SK-N-SH (cell line): ENCODE results near the gene TMPRSS2. TPM values are rescaled to one million over a fixed set of nuclear protein-coding genes. Genes with fewer than 3 reads are reported as not detected.

Experiments used
- CTCF ChIA-PET: fragments of 300-600, 350-600 bp; formaldehyde crosslinking; extraction: SDS; loops from one replicate; lab custom pipeline; 2021; lab: Yijun Ruan, JAX
- POLR2A ChIA-PET: fragments of 350-600 bp; sonication (Branson Sonifier 250); formaldehyde crosslinking; extraction: SDS; loops from one replicate; lab custom pipeline; 2020; ENCODE audit warnings: antibody characterized with exemption, inconsistent platforms; lab: Yijun Ruan, JAX
- DNase-seq: peaks from one replicate; pipeline ENCODE4 v3.0.0; 2012
- H2AFZ ChIP-seq: fragments of 200-600 bp; sonication (generic); 2 replicates; pipeline ENCODE4 v1.8.1; 2016; ENCODE audit warnings: antibody characterized with exemption, mild to moderate bottlenecking, low read depth
- H3F3A ChIP-seq: fragments of 200-600 bp; sonication (generic); replicated peaks from 2 replicates; pipeline ENCODE3; 2016; ENCODE audit warnings: antibody characterized with exemption, mild to moderate bottlenecking; ENCODE audit not compliant: insufficient read depth
- H3K27ac ChIP-seq, 2 experiments: fragments of 200-500 bp in 1 of 2; fragments of 200-600 bp in 1 of 2; sonication (Bioruptor generic) in 1 of 2; sonication (generic), shearing (Covaris generic) in 1 of 2; 2 replicates each; pipeline versions ENCODE4 v1.5.1 to v1.6.1; 2014 to 2016; ENCODE audit warnings: low read depth in 2 of 2, inconsistent platforms in 1 of 2, low read length in 1 of 2, mild to moderate bottlenecking in 1 of 2, mixed read lengths in 1 of 2
- H3K27me3 ChIP-seq: fragments of 200-600 bp; sonication (generic), shearing (Covaris generic); 2 replicates; pipeline ENCODE4 v1.6.1; 2016; ENCODE audit warnings: mixed run types; ENCODE audit not compliant: insufficient read depth
- H3K36me3 ChIP-seq, 2 experiments: fragments of 200-500 bp in 1 of 2; fragments of 200-600 bp in 1 of 2; sonication (Bioruptor generic) in 1 of 2; sonication (generic) in 1 of 2; replicated peaks in 1 of 2; 2 replicates each; pipeline versions ENCODE3 to v1.5.1; 2014 to 2016; ENCODE audit warnings: low read length in 1 of 2, mild to moderate bottlenecking in 1 of 2; ENCODE audit not compliant: insufficient read depth in 2 of 2, control insufficient read depth in 1 of 2
- H3K4me1 ChIP-seq, 2 experiments: fragments of 200-500 bp in 1 of 2; fragments of 200-600 bp in 1 of 2; sonication (Bioruptor generic) in 1 of 2; sonication (generic), shearing (Covaris generic) in 1 of 2; 2 replicates each; pipeline versions ENCODE4 v1.5.1 to v1.6.1; 2014 to 2016; ENCODE audit warnings: low read depth in 1 of 2, low read length in 1 of 2, mixed run types in 1 of 2; ENCODE audit not compliant: insufficient read depth in 2 of 2, control insufficient read depth in 1 of 2
- H3K4me2 ChIP-seq: fragments of 200-600 bp; sonication (generic), shearing (Covaris generic); 2 replicates; pipeline ENCODE4 v1.6.1; 2017; ENCODE audit warnings: mixed run types
- H3K4me3 ChIP-seq, 2 experiments: fragments of 200-500 bp in 1 of 2; fragments of 200-600 bp in 1 of 2; sonication (Bioruptor generic) in 1 of 2; sonication (generic), shearing (Covaris generic) in 1 of 2; 2 replicates each; pipeline versions ENCODE4 v1.5.1 to v1.8.1; 2014 to 2016; ENCODE audit warnings: low read depth in 2 of 2, inconsistent platforms in 1 of 2, low read length in 1 of 2, mild to moderate bottlenecking in 1 of 2, mixed read lengths in 1 of 2, moderate library complexity in 1 of 2
- H3K79me2 ChIP-seq: fragments of 200-600 bp; sonication (generic); 2 replicates; pipeline ENCODE4 v1.8.1; 2017; ENCODE audit warnings: mild to moderate bottlenecking; ENCODE audit not compliant: insufficient read depth
- H3K9ac ChIP-seq: fragments of 200-600 bp; sonication (generic); 2 replicates; pipeline ENCODE4 v1.6.1; 2017; ENCODE audit warnings: mixed run types
- H3K9me2 ChIP-seq: fragments of 200-600 bp; sonication (generic); 2 replicates; pipeline ENCODE4 v1.6.1; 2017; ENCODE audit warnings: mixed run types
- H3K9me3 ChIP-seq: fragments of 200-600 bp; sonication (generic); 2 replicates; pipeline ENCODE4 v1.6.1; 2017; ENCODE audit warnings: mixed run types, mild to moderate bottlenecking, moderate library complexity
- H4K20me1 ChIP-seq: fragments of 200-600 bp; sonication (generic); 2 replicates; pipeline ENCODE4 v1.6.1; 2017; ENCODE audit warnings: mild to moderate bottlenecking, mixed run types; ENCODE audit not compliant: insufficient read depth
- CHD2 ChIP-seq: fragments of 150-350 bp; IDR thresholded peaks from 2 replicates; pipeline ENCODE4 v1.6.1; 2018; ENCODE audit warnings: low read length; ENCODE audit not compliant: partially characterized antibody
- EZH2phosphoT487 ChIP-seq: fragments of 200-600 bp; sonication (generic); IDR thresholded peaks from 2 replicates; pipeline ENCODE4 v1.6.1; 2017; ENCODE audit warnings: low read depth, mixed run types, mild to moderate bottlenecking, antibody characterized with exemption, moderate library complexity, borderline replicate concordance
- FOXM1 ChIP-seq: IDR thresholded peaks from 2 replicates; pipeline ENCODE4 v1.4.0; 2012; ENCODE audit warnings: low read depth, mild to moderate bottlenecking
- MEF2A ChIP-seq: IDR thresholded peaks from 2 replicates; pipeline ENCODE4 v1.4.0; 2012; ENCODE audit warnings: low read depth, borderline replicate concordance
- MXI1 ChIP-seq: IDR thresholded peaks from 2 replicates; pipeline ENCODE4 v1.6.1; 2012; ENCODE audit warnings: mild to moderate bottlenecking, low read depth, low read length, improper control_type of control experiment
- RCOR1 ChIP-seq: fragments of 150-350 bp; IDR thresholded peaks from 2 replicates; pipeline ENCODE4 v1.6.1; 2017; ENCODE audit warnings: antibody characterized with exemption, low read length
- RFX5 ChIP-seq: IDR thresholded peaks from 2 replicates; pipeline ENCODE4 v1.6.1; 2012; ENCODE audit warnings: mild to moderate bottlenecking, improper control_type of control experiment, low read length
- SIN3A ChIP-seq: IDR thresholded peaks from 2 replicates; pipeline ENCODE4 v1.6.1; 2012; ENCODE audit warnings: low read depth, mild to moderate bottlenecking, low read length, moderate library complexity, borderline replicate concordance
- TAF1 ChIP-seq: IDR thresholded peaks from 2 replicates; pipeline ENCODE4 v1.6.1; 2012; ENCODE audit warnings: low read depth, mild to moderate bottlenecking, low read length, moderate library complexity, borderline replicate concordance
- YY1 ChIP-seq: IDR thresholded peaks from 2 replicates; pipeline ENCODE4 v1.4.0; 2012; ENCODE audit warnings: low read depth, mild to moderate bottlenecking
- WGBS: methylation state at CpG from one replicate; pipeline ENCODE4 v1.1.6; 2017; ENCODE audit warnings: low lambda C conversion rate; 5-methylcytosine and 5-hydroxymethylcytosine counted together
- polyA plus RNA-seq, 3 experiments: library from polyadenylated mRNA; depleted of rRNA; stranded (reverse); fragments of >200 nt; gene quantifications; 2 replicates each; pipeline ENCODE4 v1.2.3, GENCODE V29; 2012
- TF ChIP-seq, protein P1 (sequence below): IDR thresholded peaks from 2 replicates; pipeline ENCODE4 v1.4.0; 2012; ENCODE audit warnings: low read depth, borderline replicate concordance
- TF ChIP-seq, protein P2 (sequence below): IDR thresholded peaks from 2 replicates; pipeline ENCODE4 v1.6.1; 2012; ENCODE audit warnings: mild to moderate bottlenecking, low read depth, low read length, moderate library complexity
- TF ChIP-seq, protein P3 (sequence below): IDR thresholded peaks from 2 replicates; pipeline ENCODE4 v1.4.0; 2012; ENCODE audit warnings: low read depth
- TF ChIP-seq, protein P4 (sequence below): fragments of 150-350 bp; IDR thresholded peaks from 2 replicates; pipeline ENCODE4 v1.6.1; 2016; ENCODE audit warnings: mild to moderate bottlenecking, low read depth, low read length

TMPRSS2 gene
- polyA plus RNA-seq, 1 of the 3 experiments (the other 2 are of a cell fraction): not detected

DNA sequence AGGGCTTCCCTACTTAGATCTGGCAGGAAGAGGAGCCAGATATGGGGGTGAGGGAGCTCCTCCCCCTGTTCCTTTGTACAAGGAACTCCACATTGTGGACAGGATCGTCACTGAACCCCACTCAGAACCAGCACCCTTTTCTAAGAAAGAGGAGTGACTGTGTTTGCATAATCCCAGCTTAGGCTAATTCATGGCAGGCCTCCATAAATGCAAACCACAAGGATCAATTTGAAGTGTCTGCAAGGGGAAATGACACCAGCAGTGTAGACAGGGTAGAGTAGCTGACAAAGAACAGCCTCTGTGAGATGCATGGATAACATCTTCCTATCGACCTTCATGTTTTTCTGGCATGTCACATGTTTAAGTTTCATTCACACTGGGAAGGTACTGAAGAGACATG is 70.2 kb downstream of the TMPRSS2 start:
- Histone ChIP-seq H3K9me2 (no peaks in the 10 kb centered on the region), H3K4me3 (no peak overlapping the region), H3K27ac (no peak overlapping the region), H3K9me3 (peaks cover 6% of the 10 kb centered on the region; the same call in 1 of the 2 replicates), H4K20me1 (no peaks in the 10 kb centered on the region), H3K79me2 (no peaks in the 10 kb centered on the region), H3K9ac (no peak overlapping the region), H3F3A (peaks cover 4% of the 10 kb centered on the region), H3K4me2 (no peak overlapping the region), H3K4me1 (no peaks in the 10 kb centered on the region; a peak in 1 of 4 replicates), H3K27me3 (no peaks in the 10 kb centered on the region), H2AFZ (no peak overlapping the region), H3K36me3 (no peaks in the 10 kb centered on the region)
- no peak for TF ChIP-seq TAF1
- TF ChIP-seq, protein P1, sequence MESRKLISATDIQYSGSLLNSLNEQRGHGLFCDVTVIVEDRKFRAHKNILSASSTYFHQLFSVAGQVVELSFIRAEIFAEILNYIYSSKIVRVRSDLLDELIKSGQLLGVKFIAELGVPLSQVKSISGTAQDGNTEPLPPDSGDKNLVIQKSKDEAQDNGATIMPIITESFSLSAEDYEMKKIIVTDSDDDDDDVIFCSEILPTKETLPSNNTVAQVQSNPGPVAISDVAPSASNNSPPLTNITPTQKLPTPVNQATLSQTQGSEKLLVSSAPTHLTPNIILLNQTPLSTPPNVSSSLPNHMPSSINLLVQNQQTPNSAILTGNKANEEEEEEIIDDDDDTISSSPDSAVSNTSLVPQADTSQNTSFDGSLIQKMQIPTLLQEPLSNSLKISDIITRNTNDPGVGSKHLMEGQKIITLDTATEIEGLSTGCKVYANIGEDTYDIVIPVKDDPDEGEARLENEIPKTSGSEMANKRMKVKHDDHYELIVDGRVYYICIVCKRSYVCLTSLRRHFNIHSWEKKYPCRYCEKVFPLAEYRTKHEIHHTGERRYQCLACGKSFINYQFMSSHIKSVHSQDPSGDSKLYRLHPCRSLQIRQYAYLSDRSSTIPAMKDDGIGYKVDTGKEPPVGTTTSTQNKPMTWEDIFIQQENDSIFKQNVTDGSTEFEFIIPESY: no peak
- TF ChIP-seq RCOR1: no peak
- TF ChIP-seq YY1: no peak
- TF ChIP-seq, protein P2, sequence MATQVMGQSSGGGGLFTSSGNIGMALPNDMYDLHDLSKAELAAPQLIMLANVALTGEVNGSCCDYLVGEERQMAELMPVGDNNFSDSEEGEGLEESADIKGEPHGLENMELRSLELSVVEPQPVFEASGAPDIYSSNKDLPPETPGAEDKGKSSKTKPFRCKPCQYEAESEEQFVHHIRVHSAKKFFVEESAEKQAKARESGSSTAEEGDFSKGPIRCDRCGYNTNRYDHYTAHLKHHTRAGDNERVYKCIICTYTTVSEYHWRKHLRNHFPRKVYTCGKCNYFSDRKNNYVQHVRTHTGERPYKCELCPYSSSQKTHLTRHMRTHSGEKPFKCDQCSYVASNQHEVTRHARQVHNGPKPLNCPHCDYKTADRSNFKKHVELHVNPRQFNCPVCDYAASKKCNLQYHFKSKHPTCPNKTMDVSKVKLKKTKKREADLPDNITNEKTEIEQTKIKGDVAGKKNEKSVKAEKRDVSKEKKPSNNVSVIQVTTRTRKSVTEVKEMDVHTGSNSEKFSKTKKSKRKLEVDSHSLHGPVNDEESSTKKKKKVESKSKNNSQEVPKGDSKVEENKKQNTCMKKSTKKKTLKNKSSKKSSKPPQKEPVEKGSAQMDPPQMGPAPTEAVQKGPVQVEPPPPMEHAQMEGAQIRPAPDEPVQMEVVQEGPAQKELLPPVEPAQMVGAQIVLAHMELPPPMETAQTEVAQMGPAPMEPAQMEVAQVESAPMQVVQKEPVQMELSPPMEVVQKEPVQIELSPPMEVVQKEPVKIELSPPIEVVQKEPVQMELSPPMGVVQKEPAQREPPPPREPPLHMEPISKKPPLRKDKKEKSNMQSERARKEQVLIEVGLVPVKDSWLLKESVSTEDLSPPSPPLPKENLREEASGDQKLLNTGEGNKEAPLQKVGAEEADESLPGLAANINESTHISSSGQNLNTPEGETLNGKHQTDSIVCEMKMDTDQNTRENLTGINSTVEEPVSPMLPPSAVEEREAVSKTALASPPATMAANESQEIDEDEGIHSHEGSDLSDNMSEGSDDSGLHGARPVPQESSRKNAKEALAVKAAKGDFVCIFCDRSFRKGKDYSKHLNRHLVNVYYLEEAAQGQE: no peak
- no peak for TF ChIP-seq EZH2phosphoT487
- no peak for TF ChIP-seq RFX5
- TF ChIP-seq SIN3A: no peak
- 32% methylated on average over 2 of the region's 2 CpGs for WGBS
- no peak for DNase-seq
- ChIA-PET CTCF (no interaction called here), POLR2A (no interaction called here)

DNA sequence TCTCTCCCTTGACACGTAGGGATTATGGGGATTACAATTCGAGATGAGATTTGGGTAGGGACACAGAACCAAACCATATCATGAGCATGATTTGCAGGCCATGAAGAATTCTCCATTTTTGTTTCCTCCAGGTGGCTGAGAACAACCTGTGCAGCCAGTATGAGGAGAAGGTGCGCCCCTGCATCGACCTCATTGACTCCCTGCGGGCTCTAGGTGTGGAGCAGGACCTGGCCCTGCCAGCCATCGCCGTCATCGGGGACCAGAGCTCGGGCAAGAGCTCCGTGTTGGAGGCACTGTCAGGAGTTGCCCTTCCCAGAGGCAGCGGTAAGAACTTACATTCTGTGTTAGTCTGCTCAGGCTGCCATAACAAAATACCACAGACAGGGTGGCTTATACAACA is 72.3 kb downstream of the TMPRSS2 start:
- ChIA-PET CTCF (no interaction called here), POLR2A (no interaction called here)
- H3K9me3 ChIP-seq: peaks cover 6% of the 10 kb centered on the region; the same call in 1 of the 2 replicates
- H3K9me2 ChIP-seq: no peaks in the 10 kb centered on the region
- no peak overlapping the region for H3K27ac ChIP-seq
- no peaks in the 10 kb centered on the region for H3K79me2 ChIP-seq
- WGBS: 46% methylated on average over 11 of the region's 11 CpGs
- H3F3A ChIP-seq: peaks cover 4% of the 10 kb centered on the region
- no peak for DNase-seq
- H3K4me2 ChIP-seq: no peak overlapping the region
- no peak overlapping the region for H3K9ac ChIP-seq
- H3K27me3 ChIP-seq: no peaks in the 10 kb centered on the region
- H2AFZ ChIP-seq: no peak overlapping the region
- no peaks in the 10 kb centered on the region; a peak in 1 of 4 replicates for H3K4me1 ChIP-seq
- no peaks in the 10 kb centered on the region for H3K36me3 ChIP-seq
- H3K4me3 ChIP-seq: no peak overlapping the region
- no peaks in the 10 kb centered on the region for H4K20me1 ChIP-seq
- no peak for TF ChIP-seq EZH2phosphoT487
- TF ChIP-seq, protein P3, sequence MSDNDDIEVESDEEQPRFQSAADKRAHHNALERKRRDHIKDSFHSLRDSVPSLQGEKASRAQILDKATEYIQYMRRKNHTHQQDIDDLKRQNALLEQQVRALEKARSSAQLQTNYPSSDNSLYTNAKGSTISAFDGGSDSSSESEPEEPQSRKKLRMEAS: no peak
- TF ChIP-seq MEF2A: no peak
- TF ChIP-seq CHD2: no peak
- no peak for TF ChIP-seq YY1
- TF ChIP-seq FOXM1: no peak
- TF ChIP-seq MXI1: no peak
- TF ChIP-seq, protein P4, sequence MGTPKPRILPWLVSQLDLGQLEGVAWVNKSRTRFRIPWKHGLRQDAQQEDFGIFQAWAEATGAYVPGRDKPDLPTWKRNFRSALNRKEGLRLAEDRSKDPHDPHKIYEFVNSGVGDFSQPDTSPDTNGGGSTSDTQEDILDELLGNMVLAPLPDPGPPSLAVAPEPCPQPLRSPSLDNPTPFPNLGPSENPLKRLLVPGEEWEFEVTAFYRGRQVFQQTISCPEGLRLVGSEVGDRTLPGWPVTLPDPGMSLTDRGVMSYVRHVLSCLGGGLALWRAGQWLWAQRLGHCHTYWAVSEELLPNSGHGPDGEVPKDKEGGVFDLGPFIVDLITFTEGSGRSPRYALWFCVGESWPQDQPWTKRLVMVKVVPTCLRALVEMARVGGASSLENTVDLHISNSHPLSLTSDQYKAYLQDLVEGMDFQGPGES: no peak
- no peak for TF ChIP-seq RCOR1
- TF ChIP-seq, protein P2: no peak
